Islet of Langerhans (tissue), 1 donor: ENCODE data around the gene LY86.
A peak's percentile ranks its signal among the peaks of the same experiment; 100 is the strongest.
"Not testable (repeated sequence)": the region's sequence is repeated elsewhere in the genome, so short reads cannot be mapped to it uniquely, and the experiment has no call there.

Experiments
- FAIRE-seq: peaks from one replicate; lab custom pipeline; 2011; peaks lifted over from hg19 to GRCh38; lab: Jason Lieb, UNC

LY86 gene

DNA sequence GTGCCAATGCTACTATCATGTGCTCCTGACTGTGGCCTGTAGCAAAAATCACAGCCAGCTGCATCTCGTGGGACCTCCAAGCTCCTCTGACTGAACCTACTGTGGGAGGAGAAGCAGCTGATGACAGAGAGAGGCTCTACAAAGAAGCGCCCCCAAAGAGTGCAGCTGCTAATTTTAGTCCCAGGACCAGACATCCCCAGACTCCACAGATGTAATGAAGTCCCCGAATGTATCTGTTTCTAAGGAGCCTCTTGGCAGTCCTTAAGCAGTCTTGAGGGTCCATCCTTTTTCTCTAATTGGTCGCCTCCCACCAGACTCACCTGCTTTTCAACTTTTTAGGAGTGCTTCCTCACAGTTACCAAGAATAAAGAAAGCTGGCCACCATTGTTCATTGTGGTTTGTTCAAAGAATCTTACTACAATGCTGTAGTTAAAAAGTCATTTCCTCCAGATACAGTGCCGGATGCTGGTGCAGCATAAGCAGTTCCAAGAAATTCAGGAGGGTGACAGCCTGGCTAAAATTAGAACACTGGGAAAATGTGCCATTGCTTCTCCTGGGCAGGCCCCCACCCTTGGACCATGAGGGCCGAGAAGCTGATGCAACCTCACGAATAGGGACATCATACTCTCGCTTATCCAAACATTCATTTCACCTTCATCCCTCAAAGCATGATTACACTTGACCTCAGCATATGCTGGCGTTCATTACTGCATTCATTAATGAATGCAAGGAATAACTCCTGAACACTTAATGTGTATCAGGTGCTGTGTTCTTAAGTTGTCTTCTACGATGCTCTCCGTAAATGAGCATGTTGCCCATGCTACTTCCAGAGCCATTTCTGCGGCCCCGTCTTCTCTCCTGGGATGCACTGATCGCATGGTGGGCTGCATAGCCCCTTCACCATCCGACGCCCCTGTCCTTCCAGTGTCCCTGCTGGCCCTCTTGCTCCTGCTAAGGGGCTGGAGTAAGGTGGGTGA, 66.4 kb downstream of the LY86 start:
- FAIRE-seq, result no peak

DNA sequence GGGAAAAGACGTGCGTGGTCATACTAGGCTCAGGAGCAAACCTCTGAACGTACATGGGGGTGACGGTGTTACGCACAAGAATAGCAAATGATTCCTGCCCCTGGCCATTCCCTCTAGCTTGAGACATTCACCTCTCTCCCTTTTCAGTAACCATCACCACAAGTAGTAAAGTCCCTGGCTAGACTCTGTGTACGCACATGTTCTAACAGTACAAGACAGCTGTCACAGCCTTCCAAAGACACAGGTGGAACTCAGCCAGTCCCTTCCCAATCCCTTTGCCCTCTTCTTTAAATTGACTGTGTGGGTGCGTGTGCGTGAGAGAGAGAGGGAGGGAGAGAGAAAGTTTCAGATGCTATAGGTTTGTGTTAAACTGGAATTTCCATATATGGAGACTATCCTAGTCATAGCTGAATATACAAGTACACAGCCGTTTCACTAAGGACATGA, 67.3 kb downstream of the LY86 start:
- no peak for FAIRE-seq

DNA sequence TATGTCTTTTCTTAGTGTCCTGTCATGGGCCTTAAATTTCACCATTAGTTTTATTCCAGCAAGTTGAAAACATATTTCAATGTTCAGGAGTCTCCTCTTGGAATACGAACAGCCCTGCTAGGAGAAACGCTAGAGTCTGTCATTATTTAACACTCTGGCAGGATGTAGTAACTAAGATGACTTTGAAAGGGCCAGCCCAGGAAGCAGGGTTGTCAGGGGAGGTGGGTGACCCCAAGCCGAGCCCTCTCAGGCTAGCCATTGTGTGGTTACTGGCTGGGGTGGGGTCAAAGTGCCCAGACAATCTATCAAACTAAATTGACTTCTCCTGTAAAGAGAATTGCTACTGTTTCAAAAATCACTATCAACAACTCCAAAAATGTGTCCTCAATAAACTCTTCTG, 67.8 kb downstream of the LY86 start:
- FAIRE-seq, result no peak

DNA sequence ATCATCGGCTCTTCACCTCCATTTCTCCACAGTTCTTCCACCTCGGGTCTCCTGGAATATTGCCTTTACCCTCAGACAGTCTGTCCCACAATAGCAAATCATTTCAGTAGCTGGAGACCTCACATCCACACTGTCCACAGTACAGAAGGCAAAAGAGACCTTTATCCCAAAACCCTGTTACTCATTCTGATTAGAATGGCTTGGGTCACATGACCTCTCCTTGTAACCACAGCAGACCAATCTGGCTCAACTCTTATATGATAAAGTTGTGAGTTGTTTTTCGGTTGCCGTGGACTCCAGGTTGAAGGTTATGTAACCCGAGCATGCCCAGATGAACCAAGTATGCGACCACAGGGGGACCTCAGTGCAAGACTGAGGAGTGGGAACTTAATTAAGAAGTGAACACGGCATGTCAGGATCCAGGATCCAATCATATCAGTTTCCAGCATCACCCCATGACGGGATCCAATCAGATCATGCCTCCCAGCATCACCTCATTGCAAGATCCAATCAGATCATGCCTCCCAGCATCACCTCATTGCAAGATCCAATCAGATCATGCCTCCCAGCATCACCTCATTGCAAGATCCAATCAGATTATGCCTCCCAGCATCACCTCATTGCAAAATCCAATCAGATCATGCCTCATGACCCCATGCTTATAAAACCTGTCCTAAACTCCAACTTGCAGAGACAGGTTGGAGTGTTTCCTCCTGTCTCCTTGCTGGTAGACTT, 68.7 kb downstream of the LY86 start:
- FAIRE-seq, result no peak

DNA sequence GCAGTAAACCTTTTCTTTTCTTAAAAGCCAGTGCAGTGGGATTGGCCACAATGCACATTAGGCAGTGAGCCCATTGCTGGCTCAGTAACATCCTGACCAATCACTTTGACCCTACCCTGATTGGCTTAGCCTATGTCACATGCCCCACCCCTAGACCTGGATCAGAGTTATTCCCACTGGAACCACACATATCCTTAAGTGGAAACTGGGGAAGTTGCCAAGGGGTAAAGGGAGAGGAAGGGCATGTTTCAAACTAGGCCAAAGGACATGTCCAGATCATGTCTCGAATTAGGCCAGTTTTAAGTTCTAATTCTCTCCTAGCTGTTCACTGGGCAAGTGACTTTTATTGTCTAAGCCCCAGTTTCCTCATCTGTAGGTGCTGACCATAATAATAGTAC, 69.3 kb downstream of the LY86 start:
- FAIRE-seq, result no peak

DNA sequence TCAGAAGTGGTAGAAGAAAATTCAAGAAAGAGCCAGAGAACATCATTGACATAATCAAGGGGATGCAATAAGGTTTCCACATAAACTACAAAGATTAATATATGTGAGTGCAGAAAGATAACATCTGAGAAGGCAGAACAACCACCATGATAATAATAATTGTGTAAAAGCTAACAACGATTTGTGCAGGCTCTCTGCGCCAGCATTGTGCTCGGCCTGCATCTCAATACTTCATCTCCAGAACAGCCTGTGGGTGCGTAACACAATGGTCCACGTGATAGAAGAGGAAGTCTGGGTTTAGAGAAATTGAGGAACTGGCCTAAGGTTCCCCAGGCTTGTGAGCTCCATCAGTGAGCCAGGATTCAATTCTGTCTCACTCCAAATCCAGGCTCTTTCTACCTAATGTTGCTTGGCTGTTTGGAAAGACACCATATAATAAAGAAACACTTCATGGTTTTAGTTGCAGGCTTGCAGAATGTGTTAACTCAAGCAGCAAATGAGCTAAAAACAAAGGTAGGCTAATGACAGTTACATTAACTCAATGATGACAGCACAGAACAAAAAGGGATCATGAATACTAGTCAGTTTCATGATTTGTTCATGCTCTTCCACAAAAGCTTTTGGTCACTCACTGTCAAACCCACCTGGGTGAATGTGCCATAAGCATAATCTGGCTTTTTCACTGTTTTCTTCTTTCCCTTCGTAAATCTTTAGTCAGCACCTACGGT, 71.2 kb downstream of the LY86 start:
- no peak for FAIRE-seq

DNA sequence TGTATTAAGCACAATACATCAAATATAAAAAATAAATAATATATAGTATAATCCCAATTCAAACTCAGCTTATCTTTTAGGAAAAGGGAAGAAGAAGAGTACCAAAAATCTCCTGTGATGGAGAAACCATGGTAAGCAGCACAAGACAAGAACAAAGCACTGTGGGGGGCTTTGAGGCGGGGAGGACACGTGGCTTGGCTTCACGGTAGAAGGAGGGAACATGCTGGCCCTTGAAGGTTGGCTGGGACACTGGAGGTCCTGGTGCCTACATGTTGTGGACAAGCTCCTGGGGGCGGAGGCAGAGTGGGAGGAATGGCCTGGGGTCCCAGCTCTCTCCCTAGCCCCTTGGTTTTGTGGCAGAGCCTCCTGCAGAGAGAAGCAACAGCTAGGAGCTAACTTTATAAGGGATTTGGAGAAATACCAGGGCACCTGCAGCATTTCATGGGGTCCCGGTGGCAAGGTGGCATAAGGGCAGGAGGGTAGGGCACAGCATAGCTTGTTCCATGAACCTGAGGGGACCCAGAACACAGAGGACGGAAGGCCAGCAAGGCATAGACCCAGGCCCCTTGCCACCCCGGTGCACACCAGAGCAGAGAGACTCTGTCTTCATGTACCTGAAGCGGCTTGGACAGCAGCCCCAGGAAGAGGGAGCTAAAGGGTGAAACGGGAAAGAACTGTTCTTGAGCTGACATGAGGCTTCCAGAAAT, 72.0 kb downstream of the LY86 start:
- no peak for FAIRE-seq

DNA sequence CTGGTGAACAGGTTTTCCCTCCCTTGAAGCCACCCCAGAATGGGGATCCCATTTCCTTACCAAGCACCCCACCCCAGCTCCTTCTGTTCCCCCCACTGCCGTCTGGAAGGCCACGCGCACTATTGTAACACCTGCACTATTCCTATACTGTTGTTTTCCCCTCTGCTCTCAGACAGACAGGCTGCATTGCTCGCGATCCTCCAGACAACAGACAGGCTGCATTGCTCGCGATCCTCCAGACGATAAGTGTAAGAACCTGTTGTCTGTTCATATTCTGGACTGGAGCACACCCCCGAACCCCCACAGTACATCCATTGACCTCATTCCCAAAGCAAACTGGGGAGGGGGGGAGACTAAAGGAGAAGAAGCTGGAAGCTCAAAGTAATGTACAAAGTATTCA, 72.7 kb downstream of the LY86 start:
- no peak for FAIRE-seq

DNA sequence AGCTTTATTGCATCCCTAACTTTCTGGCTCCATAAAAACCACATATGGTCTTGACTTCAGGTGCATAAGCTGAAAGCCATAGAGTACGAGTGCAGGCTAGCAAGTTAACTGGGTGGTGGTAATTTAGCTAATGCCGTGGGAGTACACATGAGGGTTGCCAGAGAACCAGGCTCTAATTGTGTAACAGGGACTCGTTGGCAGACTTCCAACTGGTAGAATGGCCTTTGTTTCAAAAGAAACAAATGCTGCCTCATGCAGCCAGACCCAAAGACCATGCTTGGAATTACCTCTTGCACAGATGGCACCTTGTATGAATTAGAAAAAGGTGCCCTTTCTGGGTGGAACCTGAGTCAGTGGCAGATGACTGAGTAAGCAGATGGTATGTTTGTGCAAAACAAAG, 73.2 kb downstream of the LY86 start:
- no peak for FAIRE-seq

DNA sequence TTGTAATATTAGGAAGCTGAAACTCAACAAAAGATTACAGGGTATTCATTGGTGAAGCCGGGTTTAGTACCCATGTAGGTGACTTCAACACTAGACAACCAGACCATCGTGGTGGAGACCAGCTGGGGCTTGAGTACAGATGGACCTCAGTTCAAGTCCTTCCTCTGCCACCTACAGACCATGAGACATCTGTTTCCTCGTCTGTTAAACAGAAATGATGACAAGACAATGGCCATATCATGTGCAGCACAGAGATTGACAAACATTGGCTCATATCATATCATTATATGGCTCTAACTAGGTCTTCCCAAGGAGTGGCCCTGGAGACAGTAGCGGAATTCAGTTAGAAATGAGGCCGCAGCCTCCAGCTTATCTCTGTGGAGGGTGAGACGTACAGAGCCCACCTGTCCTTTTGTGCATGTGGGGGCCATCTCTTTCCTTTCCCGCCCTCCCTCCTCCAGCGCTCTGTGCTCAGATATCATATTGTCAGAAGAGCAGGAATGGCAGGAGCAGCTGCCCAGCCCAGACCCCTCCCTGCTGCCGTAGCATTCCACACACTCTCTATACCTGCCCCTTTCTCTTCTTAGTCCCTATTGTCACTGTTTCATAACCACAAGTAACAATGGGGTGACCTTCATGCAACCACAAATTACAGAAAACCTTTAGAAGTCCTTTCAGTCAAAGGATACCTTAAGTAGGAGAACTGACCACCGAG, 75.1 kb downstream of the LY86 start:
- no peak for FAIRE-seq

DNA sequence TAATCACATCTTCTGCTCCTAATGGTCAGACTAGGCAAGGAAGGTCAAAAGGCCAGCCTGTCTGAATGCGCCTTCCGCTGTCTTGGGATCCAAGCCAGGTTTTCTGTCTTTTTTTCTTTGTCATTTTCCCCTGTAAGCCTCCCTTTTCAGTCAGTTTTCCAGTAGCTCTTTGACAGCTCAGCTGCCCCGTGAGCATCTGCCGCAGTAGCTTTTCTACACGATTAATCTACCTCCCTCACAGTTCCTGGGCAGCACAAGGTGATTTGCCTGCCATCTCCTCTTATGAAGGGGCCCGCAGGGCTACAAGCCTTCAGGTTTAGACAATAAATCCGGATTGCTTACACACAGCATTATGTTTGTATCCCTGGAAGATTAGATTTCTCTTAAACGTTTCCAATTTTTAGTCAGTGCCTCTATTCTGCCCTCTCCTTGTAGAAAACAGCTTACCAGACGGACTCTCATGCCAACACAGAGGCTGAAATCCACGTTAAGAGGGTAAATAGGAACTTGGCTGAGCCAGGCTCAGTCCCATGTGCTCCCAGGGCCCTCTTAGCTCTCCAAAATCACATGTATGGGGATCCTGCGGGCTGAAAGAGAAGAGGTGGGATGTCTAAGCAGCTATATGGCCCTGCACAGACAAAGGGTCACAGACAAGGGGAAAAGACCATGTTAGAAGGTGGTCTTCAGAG, 77.2 kb downstream of the LY86 start:
- no peak for FAIRE-seq

DNA sequence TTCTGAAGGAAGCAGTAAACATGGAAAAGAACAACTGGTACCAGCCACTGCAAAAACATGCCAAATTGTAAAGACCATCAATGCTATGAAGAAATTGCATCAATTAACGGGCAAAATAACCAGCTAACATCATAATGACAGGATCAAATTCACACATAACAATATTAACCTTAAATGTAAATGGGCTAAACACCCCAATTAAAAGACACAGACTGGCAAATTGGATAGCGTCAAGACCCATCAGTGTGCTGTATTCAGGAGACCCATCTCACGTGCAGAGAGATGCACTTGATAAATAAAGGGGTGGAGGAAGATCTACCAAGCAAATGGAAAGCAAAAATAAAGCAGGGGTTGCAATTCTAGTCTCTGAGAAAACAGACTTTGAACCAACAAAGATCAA, 81.6 kb downstream of the LY86 start:
- FAIRE-seq, result not testable (repeated sequence)

DNA sequence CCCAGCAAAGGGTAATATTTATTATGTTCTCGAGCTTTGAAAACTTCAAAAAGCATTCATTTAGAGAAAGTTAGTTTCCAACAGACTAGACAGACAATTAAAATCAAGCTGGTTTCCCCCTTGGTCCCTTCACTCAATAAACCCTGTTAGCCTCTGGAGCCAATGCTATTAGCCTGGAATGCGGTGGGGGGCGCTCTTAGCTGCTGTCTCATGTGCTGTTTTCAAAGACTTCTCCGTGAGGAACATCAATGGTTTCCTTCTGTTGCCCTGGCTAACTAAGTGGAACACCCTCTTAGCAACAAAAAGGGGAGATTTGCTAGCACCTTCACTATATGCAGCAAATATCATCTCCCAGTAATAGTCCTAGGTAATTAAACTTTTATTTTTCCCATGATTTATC, 86.4 kb downstream of the LY86 start:
- FAIRE-seq, result no peak

DNA sequence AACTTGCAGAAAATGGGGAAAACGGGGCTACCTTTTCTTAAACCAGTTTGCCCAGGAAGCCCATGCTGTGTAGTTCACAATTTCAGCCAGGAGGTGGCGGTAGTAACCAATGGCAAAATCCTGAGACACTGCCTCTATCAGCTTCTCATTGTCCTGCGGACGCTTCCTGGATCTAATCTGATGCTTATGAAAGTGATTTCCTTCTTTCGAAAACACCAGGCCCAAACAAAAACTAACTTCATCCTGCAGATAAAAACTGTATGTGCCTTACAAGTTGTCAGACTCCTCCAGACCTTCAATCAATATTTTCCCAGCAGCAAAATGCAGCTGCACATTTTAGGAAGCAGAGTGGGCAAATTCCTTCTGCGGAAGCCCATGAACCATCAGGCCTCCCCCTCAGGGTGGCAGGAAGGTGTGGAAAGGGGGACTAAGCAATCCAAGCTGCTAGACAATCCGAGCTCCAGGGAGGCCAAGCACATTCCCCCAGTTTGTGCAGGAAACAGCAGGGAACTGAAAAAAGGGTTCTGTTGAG, 88.5 kb downstream of the LY86 start:
- peak; percentile 81 for FAIRE-seq

DNA sequence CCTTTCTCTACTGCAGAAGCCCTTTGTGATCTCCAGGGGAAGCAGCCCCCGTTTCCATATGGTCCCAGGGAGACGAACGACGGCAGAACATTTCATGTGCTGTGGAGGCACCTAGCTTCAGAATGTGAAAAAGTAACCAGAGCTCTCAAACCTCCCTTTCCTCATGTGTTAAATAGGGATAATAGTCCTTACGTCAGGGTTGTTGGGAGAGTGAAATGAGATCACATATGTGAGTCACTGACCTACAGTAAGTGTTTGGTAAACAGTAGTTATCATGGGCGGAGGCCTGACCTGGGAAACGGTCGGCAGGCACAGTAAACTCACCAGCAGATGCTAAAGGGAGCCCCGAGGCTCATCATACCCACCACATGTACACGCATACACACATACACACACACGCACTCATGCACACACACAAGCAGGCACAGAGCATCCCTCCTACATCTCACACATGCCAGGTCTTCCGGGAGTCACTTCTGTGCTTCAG, 89.7 kb downstream of the LY86 start:
- FAIRE-seq, result no peak

DNA sequence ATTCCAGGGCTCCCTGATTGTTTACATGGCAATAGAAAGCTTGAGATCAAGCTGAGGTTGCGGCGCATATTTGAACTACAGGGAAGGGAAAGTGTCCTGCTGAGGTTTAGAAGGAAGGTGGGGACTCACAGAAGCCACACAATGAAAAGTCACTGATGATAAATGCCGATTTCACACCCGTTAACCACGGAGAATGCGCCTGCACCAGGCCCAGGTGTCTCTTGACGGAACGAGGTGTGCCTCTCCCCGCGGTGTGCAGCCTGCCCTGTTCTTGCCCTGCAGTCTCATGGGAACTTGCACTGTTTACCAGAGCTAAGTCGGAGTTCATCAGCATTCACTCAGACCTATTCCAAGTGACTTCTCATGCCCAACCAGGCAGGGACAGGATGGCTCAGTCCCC, 90.3 kb downstream of the LY86 start:
- FAIRE-seq, result no peak

DNA sequence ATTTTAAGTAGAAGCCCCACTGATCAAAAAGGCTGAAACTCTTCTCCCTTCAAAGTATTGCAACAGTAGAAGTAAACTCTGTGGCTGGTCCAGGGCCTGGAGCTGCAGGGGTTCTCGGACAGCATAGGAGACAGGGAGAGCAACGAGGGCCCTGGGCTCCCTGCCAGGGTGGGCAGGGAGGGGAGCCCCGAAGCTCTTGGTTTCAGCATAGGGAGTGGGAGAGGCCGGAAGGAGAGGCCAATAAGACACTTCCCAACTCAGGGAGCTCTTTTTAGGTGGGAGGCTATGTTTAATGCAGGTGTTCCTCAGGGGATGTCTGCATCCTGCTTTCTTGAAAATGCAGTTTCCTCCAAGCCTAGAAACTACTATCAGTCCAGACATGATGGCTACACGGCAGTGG, 91.1 kb downstream of the LY86 start:
- FAIRE-seq, result no peak

DNA sequence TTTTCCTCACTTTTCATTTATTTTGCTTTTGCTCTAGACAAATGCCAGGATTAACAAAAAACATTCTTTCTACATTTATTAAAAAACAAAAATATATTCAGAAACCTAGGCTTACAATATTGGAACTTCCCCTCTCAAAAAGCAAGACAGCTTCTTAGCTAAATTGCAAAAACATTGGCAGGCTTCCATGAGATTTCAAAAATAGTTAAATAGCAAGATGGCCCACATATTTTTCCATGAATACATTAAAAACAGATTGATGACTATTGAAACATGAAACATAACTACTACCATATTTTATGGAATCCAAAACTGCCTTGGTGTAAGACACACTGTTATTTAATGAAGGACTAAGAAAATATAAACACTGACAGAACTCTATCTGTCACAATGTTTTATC, 92.0 kb downstream of the LY86 start:
- FAIRE-seq, result no peak

DNA sequence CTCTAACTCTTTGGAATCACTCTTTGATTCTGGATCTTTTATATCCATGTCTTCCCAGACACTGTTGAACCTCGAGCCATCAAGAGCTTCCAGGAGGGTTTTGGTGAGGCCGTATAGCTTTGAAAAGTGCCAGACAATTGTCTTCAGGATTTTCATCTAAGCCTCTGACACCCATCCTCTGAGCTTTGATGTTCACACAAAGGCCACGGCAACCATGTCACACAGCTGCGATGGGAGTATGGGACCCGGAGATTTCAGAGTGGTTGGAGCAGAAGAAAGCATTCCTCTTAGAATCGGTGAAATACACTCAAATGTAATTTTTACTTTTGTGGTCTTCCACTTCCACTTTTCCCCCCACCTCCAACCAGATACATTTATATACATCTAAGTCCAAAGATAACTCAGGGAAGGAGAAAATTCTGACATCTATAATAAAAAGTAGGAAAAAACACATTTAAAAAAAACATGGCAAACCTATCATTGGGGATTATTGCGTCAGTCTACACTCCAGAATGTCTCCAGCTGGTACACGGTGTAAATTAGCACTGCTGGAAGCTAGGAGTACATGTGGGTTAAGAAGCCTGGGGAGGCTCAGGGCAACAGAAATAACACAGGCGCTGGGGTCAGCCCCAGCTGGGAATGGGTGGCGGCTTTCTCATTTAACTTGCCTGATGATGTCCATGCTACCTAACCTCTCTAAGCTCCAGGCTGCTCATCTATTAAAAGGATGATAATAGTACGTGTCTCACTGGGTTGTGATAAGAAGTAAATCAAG, 92.7 kb downstream of the LY86 start:
- FAIRE-seq, result no peak

DNA sequence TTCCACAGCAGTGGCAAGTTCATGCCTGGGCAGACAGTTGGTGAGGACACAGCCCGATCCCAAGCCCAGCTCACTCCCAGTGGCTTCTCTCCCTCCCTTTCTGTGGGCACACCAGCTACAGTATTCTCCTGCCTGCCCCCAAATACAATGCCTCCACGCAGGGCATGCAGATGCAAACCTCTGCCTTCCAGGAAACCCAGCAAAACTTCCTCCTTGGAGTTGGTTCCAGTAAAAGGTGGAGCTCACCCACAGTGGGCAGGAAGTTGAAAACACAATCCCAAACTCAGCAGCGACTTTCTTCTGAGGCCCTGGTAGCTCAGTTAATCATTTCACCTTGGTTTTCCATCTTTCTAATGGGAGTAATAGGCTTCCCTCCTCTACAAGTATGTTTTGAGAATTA, 93.7 kb downstream of the LY86 start:
- FAIRE-seq, result no peak
